ENCODE data around the gene ANKRD55.

Gene ANKRD55

GRCh38 chr5:56169281-56169680 is 63.8 kb downstream of the ANKRD55 start:
- Histone ChIP-seq H3K36me3 (replicated peaks in 1 of 2; ENCODE audit: control insufficient read depth in 2 of 2, insufficient read depth in 2 of 2, low read length in 2 of 2) (no peaks in the 10 kb centered on the region), H2AFZ (ENCODE audit: low read length) (no peak overlapping the region), H3K27ac (replicated peaks; ENCODE audit: low read length) (no peak overlapping the region), H2AK5ac (ENCODE audit: low read depth, low read length) (no peak overlapping the region), H3K23ac (ENCODE audit: low read depth, low read length, poor library complexity) (no peak overlapping the region), H3K9ac (ENCODE audit: low read depth, low read length, poor library complexity) (no peak overlapping the region), H2BK120ac (ENCODE audit: low read depth, low read length) (no peak overlapping the region), H3K27me3 (ENCODE audit: control insufficient read depth in 3 of 3, insufficient read depth in 3 of 3, low read depth in 1 of 3, low read length in 3 of 3) (no peaks in the 10 kb centered on the region), H3K14ac (ENCODE audit: low read length) (no peak overlapping the region), H3K79me1 (ENCODE audit: low read depth, low read length) (no peaks in the 10 kb centered on the region), H2BK5ac (ENCODE audit: low read length) (no peak overlapping the region), H3K9me3 (replicated peaks in 1 of 2; ENCODE audit: control insufficient read depth in 2 of 2, insufficient read depth in 1 of 2, low read depth in 1 of 2, low read length in 2 of 2) (no peaks in the 10 kb centered on the region), H3K4me3 (ENCODE audit: low read length in 2 of 2) (no peak overlapping the region), H3K4me2 (ENCODE audit: insufficient read depth, low read length, poor library complexity, severe bottlenecking) (no peak overlapping the region), H2BK15ac (ENCODE audit: low read length) (no peak overlapping the region), H3K4me1 (ENCODE audit: control insufficient read depth in 2 of 2, insufficient read depth in 1 of 2, low read depth in 1 of 2, low read length in 2 of 2) (peaks cover 3 to 8% of the 10 kb centered on the region in 2 donors), H4K91ac (ENCODE audit: low read depth, low read length, poor library complexity) (no peak overlapping the region), H4K8ac (ENCODE audit: low read depth, low read length) (no peak overlapping the region), H2BK12ac (ENCODE audit: low read length) (no peak overlapping the region), H3K4ac (ENCODE audit: low read length) (no peak overlapping the region), H3K18ac (ENCODE audit: low read length) (no peak overlapping the region)
- DNase-seq (ENCODE audit: low spot score): no peak
- WGBS, 2 donors (ENCODE audit: extremely low coverage in 2 of 2, insufficient read length in 2 of 2, insufficient replicate concordance in 1 of 2): no CpG with 5 or more reads among the region's 2 CpGs

- Histone ChIP-seq H2BK12ac (ENCODE audit: low read length) (no peak overlapping the region), H2AK5ac (ENCODE audit: low read depth, low read length) (no peak overlapping the region), H4K8ac (ENCODE audit: low read depth, low read length) (no peak overlapping the region), H3K27me3 (ENCODE audit: control insufficient read depth in 3 of 3, insufficient read depth in 3 of 3, low read depth in 1 of 3, low read length in 3 of 3) (no peaks in the 10 kb centered on the region), H2AFZ (ENCODE audit: low read length) (no peak overlapping the region), H3K4me3 (ENCODE audit: low read length in 2 of 2) (no peak overlapping the region), H2BK120ac (ENCODE audit: low read depth, low read length) (no peak overlapping the region), H3K4me2 (ENCODE audit: insufficient read depth, low read length, poor library complexity, severe bottlenecking) (no peak overlapping the region), H3K9ac (ENCODE audit: low read depth, low read length, poor library complexity) (no peak overlapping the region), H3K23ac (ENCODE audit: low read depth, low read length, poor library complexity) (no peak overlapping the region), H2BK5ac (ENCODE audit: low read length) (no peak overlapping the region), H3K18ac (ENCODE audit: low read length) (no peak overlapping the region), H3K36me3 (replicated peaks in 1 of 2; ENCODE audit: control insufficient read depth in 2 of 2, insufficient read depth in 2 of 2, low read length in 2 of 2) (no peaks in the 10 kb centered on the region), H2BK15ac (ENCODE audit: low read length) (no peak overlapping the region), H3K14ac (ENCODE audit: low read length) (no peak overlapping the region), H3K4ac (ENCODE audit: low read length) (no peak overlapping the region), H3K9me3 (replicated peaks in 1 of 2; ENCODE audit: control insufficient read depth in 2 of 2, insufficient read depth in 1 of 2, low read depth in 1 of 2, low read length in 2 of 2) (no peaks in the 10 kb centered on the region), H4K91ac (ENCODE audit: low read depth, low read length, poor library complexity) (no peak overlapping the region), H3K79me1 (ENCODE audit: low read depth, low read length) (no peaks in the 10 kb centered on the region), H3K27ac (replicated peaks; ENCODE audit: low read length) (no peak overlapping the region), H3K4me1 (ENCODE audit: control insufficient read depth in 2 of 2, insufficient read depth in 1 of 2, low read depth in 1 of 2, low read length in 2 of 2) (peaks cover 5 to 12% of the 10 kb centered on the region in 2 donors)
- WGBS, 2 donors (ENCODE audit: extremely low coverage in 2 of 2, insufficient read length in 2 of 2, insufficient replicate concordance in 1 of 2): no CpG with 5 or more reads among the region's 8 CpGs
- no peak for DNase-seq (ENCODE audit: low spot score)
Measured at GRCh38 chr5:56168066-56168478, 65.1 kb downstream of the ANKRD55 start.

- no peak overlapping the region for H2AK5ac ChIP-seq (ENCODE audit: low read depth, low read length)
- no peaks in the 10 kb centered on the region for H3K9me3 ChIP-seq (replicated peaks in 1 of 2; ENCODE audit: control insufficient read depth in 2 of 2, insufficient read depth in 1 of 2, low read depth in 1 of 2, low read length in 2 of 2)
- peaks cover 5 to 12% of the 10 kb centered on the region in 2 donors for H3K4me1 ChIP-seq (ENCODE audit: control insufficient read depth in 2 of 2, insufficient read depth in 1 of 2, low read depth in 1 of 2, low read length in 2 of 2)
- H2BK120ac ChIP-seq (ENCODE audit: low read depth, low read length): no peak overlapping the region
- no peak overlapping the region for H3K14ac ChIP-seq (ENCODE audit: low read length)
- no peak overlapping the region for H3K18ac ChIP-seq (ENCODE audit: low read length)
- no peaks in the 10 kb centered on the region for H3K36me3 ChIP-seq (replicated peaks in 1 of 2; ENCODE audit: control insufficient read depth in 2 of 2, insufficient read depth in 2 of 2, low read length in 2 of 2)
- no peak overlapping the region for H2BK5ac ChIP-seq (ENCODE audit: low read length)
- H2BK15ac ChIP-seq (ENCODE audit: low read length): no peak overlapping the region
- H3K4me3 ChIP-seq (ENCODE audit: low read length in 2 of 2): no peak overlapping the region
- H2BK12ac ChIP-seq (ENCODE audit: low read length): no peak overlapping the region
- H3K9ac ChIP-seq (ENCODE audit: low read depth, low read length, poor library complexity): no peak overlapping the region
- H3K4ac ChIP-seq (ENCODE audit: low read length): no peak overlapping the region
- H3K27ac ChIP-seq (replicated peaks; ENCODE audit: low read length): no peak overlapping the region
- H3K27me3 ChIP-seq (ENCODE audit: control insufficient read depth in 3 of 3, insufficient read depth in 3 of 3, low read depth in 1 of 3, low read length in 3 of 3): no peaks in the 10 kb centered on the region
- DNase-seq (ENCODE audit: low spot score): no peak
- no peak overlapping the region for H3K4me2 ChIP-seq (ENCODE audit: insufficient read depth, low read length, poor library complexity, severe bottlenecking)
- no peak overlapping the region for H2AFZ ChIP-seq (ENCODE audit: low read length)
- H4K8ac ChIP-seq (ENCODE audit: low read depth, low read length): no peak overlapping the region
- H3K23ac ChIP-seq (ENCODE audit: low read depth, low read length, poor library complexity): no peak overlapping the region
- no peak overlapping the region for H4K91ac ChIP-seq (ENCODE audit: low read depth, low read length, poor library complexity)
- WGBS, 2 donors (ENCODE audit: extremely low coverage in 2 of 2, insufficient read length in 2 of 2, insufficient replicate concordance in 1 of 2): no CpG with 5 or more reads among the region's 2 CpGs
- H3K79me1 ChIP-seq (ENCODE audit: low read depth, low read length): no peaks in the 10 kb centered on the region
Measured at GRCh38 chr5:56167519-56167918, 65.6 kb downstream of the ANKRD55 start.

- Histone ChIP-seq H3K23ac (ENCODE audit: low read depth, low read length, poor library complexity) (no peak overlapping the region), H3K14ac (ENCODE audit: low read length) (no peak overlapping the region), H3K27ac (replicated peaks; ENCODE audit: low read length) (no peak overlapping the region), H3K18ac (ENCODE audit: low read length) (no peak overlapping the region), H2AK5ac (ENCODE audit: low read depth, low read length) (no peak overlapping the region), H2AFZ (ENCODE audit: low read length) (no peak overlapping the region), H3K27me3 (ENCODE audit: control insufficient read depth in 3 of 3, insufficient read depth in 3 of 3, low read depth in 1 of 3, low read length in 3 of 3) (no peaks in the 10 kb centered on the region), H2BK120ac (ENCODE audit: low read depth, low read length) (no peak overlapping the region), H3K36me3 (replicated peaks in 1 of 2; ENCODE audit: control insufficient read depth in 2 of 2, insufficient read depth in 2 of 2, low read length in 2 of 2) (no peaks in the 10 kb centered on the region), H3K4me3 (ENCODE audit: low read length in 2 of 2) (no peak overlapping the region), H3K79me1 (ENCODE audit: low read depth, low read length) (no peaks in the 10 kb centered on the region), H2BK5ac (ENCODE audit: low read length) (no peak overlapping the region), H3K4me2 (ENCODE audit: insufficient read depth, low read length, poor library complexity, severe bottlenecking) (no peak overlapping the region), H2BK12ac (ENCODE audit: low read length) (no peak overlapping the region), H3K4me1 (ENCODE audit: control insufficient read depth in 2 of 2, insufficient read depth in 1 of 2, low read depth in 1 of 2, low read length in 2 of 2) (peaks cover 11 to 14% of the 10 kb centered on the region in 2 donors), H4K91ac (ENCODE audit: low read depth, low read length, poor library complexity) (no peak overlapping the region), H2BK15ac (ENCODE audit: low read length) (no peak overlapping the region), H4K8ac (ENCODE audit: low read depth, low read length) (no peak overlapping the region), H3K4ac (ENCODE audit: low read length) (no peak overlapping the region), H3K9ac (ENCODE audit: low read depth, low read length, poor library complexity) (no peak overlapping the region), H3K9me3 (replicated peaks in 1 of 2; ENCODE audit: control insufficient read depth in 2 of 2, insufficient read depth in 1 of 2, low read depth in 1 of 2, low read length in 2 of 2) (no peaks in the 10 kb centered on the region)
- DNase-seq (ENCODE audit: low spot score): no peak
- no CpG with 5 or more reads among the region's 6 CpGs for WGBS, 2 donors (ENCODE audit: extremely low coverage in 2 of 2, insufficient read length in 2 of 2, insufficient replicate concordance in 1 of 2)
Measured at GRCh38 chr5:56166671-56167385, 66.3 kb downstream of the ANKRD55 start.
